AG08395 (cell line): ENCODE measurements around the gene GRM2.
"Not testable (repeated sequence)": the region's sequence is repeated elsewhere in the genome, so short reads cannot be mapped to it uniquely, and the experiment has no call there.

Experiments
- DNase-seq: peaks from one replicate; pipeline ENCODE4 v3.0.0; 2012; ENCODE audit warnings: mixed read lengths, low spot score

The GRM2 gene

GRCh38 chr3:51729042-51729633 is 22.3 kb downstream of the GRM2 start:
- no peak for DNase-seq

GRCh38 chr3:51733859-51734571 is 27.1 kb downstream of the GRM2 start:
- no peak for DNase-seq

GRCh38 chr3:51734572-51734907 is 27.7 kb downstream of the GRM2 start:
- no peak for DNase-seq

GRCh38 chr3:51735039-51735438 is 28.2 kb downstream of the GRM2 start:
- DNase-seq = no peak

GRCh38 chr3:51735950-51736349 is 29.1 kb downstream of the GRM2 start:
- no peak for DNase-seq

- DNase-seq = no peak
Measured at GRCh38 chr3:51739110-51739509, 32.2 kb downstream of the GRM2 start.

- not testable (repeated sequence) for DNase-seq
Measured at GRCh38 chr3:51742320-51742719, 35.5 kb downstream of the GRM2 start.

- not testable (repeated sequence) for DNase-seq
Measured at GRCh38 chr3:51742978-51743377, 36.1 kb downstream of the GRM2 start.

- DNase-seq = no peak
Measured at GRCh38 chr3:51747840-51748239, 41.0 kb downstream of the GRM2 start.

- no peak for DNase-seq
Measured at GRCh38 chr3:51748327-51748726, 41.5 kb downstream of the GRM2 start.

GRCh38 chr3:51750878-51751277 is 44.0 kb downstream of the GRM2 start:
- no peak for DNase-seq

GRCh38 chr3:51751287-51751686 is 44.4 kb downstream of the GRM2 start:
- no peak for DNase-seq

GRCh38 chr3:51753763-51754750 is 47.2 kb downstream of the GRM2 start:
- not testable (repeated sequence) for DNase-seq

GRCh38 chr3:51759203-51759602 is 52.3 kb downstream of the GRM2 start:
- no peak for DNase-seq
